SU-DHL-6 (cell line): ENCODE measurements around the gene MAP7D2.

Source experiments
- H2AFZ ChIP-seq: fragments of 200-600 bp; sonication (generic); 2 replicates; pipeline ENCODE4 v1.6.1; 2014; ENCODE audit warnings: low read depth, mild to moderate bottlenecking, moderate library complexity, mixed read lengths, antibody characterized with exemption, low read length; ENCODE audit not compliant: severe bottlenecking
- H3F3A ChIP-seq: fragments of 200-600 bp; shearing (Covaris generic); 2 replicates; pipeline ENCODE4 v1.6.0; 2016; ENCODE audit warnings: antibody characterized with exemption, mild to moderate bottlenecking; ENCODE audit not compliant: insufficient read depth
- H3K27ac ChIP-seq: fragments of 200-600 bp; sonication (generic); 2 replicates; pipeline ENCODE4 v1.5.1; 2016; ENCODE audit warnings: low read depth, mild to moderate bottlenecking, low read length, moderate library complexity, mixed read lengths
- H3K27me3 ChIP-seq: fragments of 200-600 bp; sonication (generic), shearing (Covaris generic); 2 replicates; pipeline ENCODE4 v1.6.0; 2014; ENCODE audit warnings: mild to moderate bottlenecking, low read length
- H3K36me3 ChIP-seq: fragments of 200-600 bp; sonication (generic); 2 replicates; pipeline ENCODE4 v1.6.1; 2014; ENCODE audit warnings: mild to moderate bottlenecking, low read length, mixed read lengths
- H3K4me2 ChIP-seq: fragments of 300-600, 200-600 bp; shearing (Covaris generic), sonication (generic); 2 replicates; pipeline ENCODE4 v1.6.0; 2014; ENCODE audit warnings: low read length, low read depth, mild to moderate bottlenecking; ENCODE audit not compliant: poor library complexity, severe bottlenecking
- H3K4me3 ChIP-seq: fragments of 200-600 bp; sonication (generic); 2 replicates; pipeline ENCODE4 v1.5.1; 2014; ENCODE audit warnings: antibody characterized with exemption, low read length, mild to moderate bottlenecking, mixed read lengths; ENCODE audit not compliant: insufficient read depth, poor library complexity, severe bottlenecking
- H3K79me2 ChIP-seq: fragments of 200-600 bp; sonication (generic); 2 replicates; pipeline ENCODE4 v1.6.1; 2014; ENCODE audit warnings: mild to moderate bottlenecking, low read length, moderate library complexity; ENCODE audit not compliant: insufficient read depth
- H3K9ac ChIP-seq: fragments of 200-600 bp; sonication (generic); 2 replicates; pipeline ENCODE4 v1.7.0; 2014; ENCODE audit warnings: mild to moderate bottlenecking, low read length
- H3K9me2 ChIP-seq: fragments of 200-600 bp; sonication (generic); replicated peaks from 2 replicates; pipeline ENCODE4 v1.6.1; 2014; ENCODE audit warnings: low read length; ENCODE audit not compliant: insufficient read depth
- H3K9me3 ChIP-seq: fragments of 200-600 bp; sonication (generic); 2 replicates; pipeline ENCODE4 v1.6.1; 2014; ENCODE audit warnings: low read length, mixed read lengths; ENCODE audit not compliant: insufficient read depth
- H4K20me1 ChIP-seq: fragments of 200-600 bp; sonication (generic); 2 replicates; pipeline ENCODE4 v1.6.1; 2014; ENCODE audit warnings: low read depth, mild to moderate bottlenecking, antibody characterized with exemption, low read length, moderate library complexity, mixed read lengths
- EZH2phosphoT487 ChIP-seq: fragments of 200-600 bp; sonication (generic), shearing (Covaris generic); conservative IDR thresholded peaks from 2 replicates; pipeline ENCODE4 v1.6.1; 2018; ENCODE audit warnings: mild to moderate bottlenecking, antibody characterized with exemption, low read length, moderate library complexity, mixed read lengths
- TF ChIP-seq, protein P1 (sequence below): fragments of 200-600 bp; sonication (generic); IDR thresholded peaks from one replicate; pipeline ENCODE4 v1.5.1; 2017; ENCODE audit warnings: antibody characterized with exemption, mild to moderate bottlenecking, low read length, moderate library complexity; ENCODE audit not compliant: insufficient read depth, poor library complexity, severe bottlenecking

MAP7D2 gene

DNA sequence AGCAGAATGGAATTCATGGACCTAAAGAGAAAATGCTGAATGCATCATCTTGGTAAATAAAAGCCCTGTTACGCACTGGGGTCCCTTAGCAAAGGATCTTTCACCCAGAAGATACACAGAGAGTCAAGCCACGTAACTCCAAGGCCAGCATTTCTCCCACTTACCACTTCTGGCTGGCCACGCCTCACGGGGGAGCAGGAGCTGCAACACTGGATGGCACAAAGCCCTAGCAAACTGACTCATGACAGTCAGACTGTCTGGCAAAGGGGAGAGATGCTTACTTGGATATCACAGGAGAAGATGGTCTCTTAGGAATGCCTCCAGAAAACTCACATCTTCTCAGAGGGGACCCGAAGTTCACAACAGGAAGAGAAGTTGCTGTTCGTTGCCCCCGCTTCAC lies 74.5 kb downstream of the MAP7D2 start:
- TF ChIP-seq, protein P1, sequence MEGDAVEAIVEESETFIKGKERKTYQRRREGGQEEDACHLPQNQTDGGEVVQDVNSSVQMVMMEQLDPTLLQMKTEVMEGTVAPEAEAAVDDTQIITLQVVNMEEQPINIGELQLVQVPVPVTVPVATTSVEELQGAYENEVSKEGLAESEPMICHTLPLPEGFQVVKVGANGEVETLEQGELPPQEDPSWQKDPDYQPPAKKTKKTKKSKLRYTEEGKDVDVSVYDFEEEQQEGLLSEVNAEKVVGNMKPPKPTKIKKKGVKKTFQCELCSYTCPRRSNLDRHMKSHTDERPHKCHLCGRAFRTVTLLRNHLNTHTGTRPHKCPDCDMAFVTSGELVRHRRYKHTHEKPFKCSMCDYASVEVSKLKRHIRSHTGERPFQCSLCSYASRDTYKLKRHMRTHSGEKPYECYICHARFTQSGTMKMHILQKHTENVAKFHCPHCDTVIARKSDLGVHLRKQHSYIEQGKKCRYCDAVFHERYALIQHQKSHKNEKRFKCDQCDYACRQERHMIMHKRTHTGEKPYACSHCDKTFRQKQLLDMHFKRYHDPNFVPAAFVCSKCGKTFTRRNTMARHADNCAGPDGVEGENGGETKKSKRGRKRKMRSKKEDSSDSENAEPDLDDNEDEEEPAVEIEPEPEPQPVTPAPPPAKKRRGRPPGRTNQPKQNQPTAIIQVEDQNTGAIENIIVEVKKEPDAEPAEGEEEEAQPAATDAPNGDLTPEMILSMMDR: no peak
- TF ChIP-seq EZH2phosphoT487: no peak
- H3K4me2 ChIP-seq: no peak overlapping the region

DNA sequence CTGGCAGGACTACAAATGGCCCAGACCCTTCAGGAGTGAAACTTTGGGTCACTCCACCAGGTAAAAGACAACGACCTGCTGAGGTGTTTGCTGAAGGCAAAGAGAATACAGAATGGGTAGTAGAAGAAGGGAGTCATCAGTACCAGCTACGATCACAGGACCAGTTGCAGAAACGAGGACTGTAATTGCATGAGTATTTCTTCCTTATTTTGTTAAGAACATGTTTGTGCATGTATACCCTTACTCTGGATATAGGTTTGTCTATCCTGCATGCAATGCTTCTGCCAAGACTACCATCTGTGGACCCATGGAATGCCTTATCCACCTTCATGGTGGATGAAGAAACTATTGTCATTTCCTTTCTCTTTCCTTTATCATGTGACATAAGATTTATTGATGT lies 77.7 kb downstream of the MAP7D2 start:
- no peaks in the 10 kb centered on the region for H3K27me3 ChIP-seq
- H4K20me1 ChIP-seq: no peaks in the 10 kb centered on the region
- H3K4me2 ChIP-seq: no peak overlapping the region
- no peaks in the 10 kb centered on the region for H3K36me3 ChIP-seq
- H3K9me3 ChIP-seq: no peaks in the 10 kb centered on the region
- no peaks in the 10 kb centered on the region for H3F3A ChIP-seq
- no peaks in the 10 kb centered on the region for H3K9me2 ChIP-seq
- no peak overlapping the region for H3K4me3 ChIP-seq
- no peak for TF ChIP-seq EZH2phosphoT487
- TF ChIP-seq, protein P1: no peak
- no peak overlapping the region for H3K27ac ChIP-seq
- H3K9ac ChIP-seq: no peak overlapping the region
- no peak overlapping the region for H2AFZ ChIP-seq
- H3K79me2 ChIP-seq: no peaks in the 10 kb centered on the region

More for the DNA sequence above, 74.5 kb downstream of the MAP7D2 start:
- H3K4me3 ChIP-seq: no peak overlapping the region
- no peak overlapping the region for H2AFZ ChIP-seq
- no peak overlapping the region for H3K9ac ChIP-seq
- H3K27me3 ChIP-seq: no peaks in the 10 kb centered on the region
- H3F3A ChIP-seq: no peaks in the 10 kb centered on the region
- H3K79me2 ChIP-seq: no peaks in the 10 kb centered on the region
- no peaks in the 10 kb centered on the region for H4K20me1 ChIP-seq
- H3K9me3 ChIP-seq: no peaks in the 10 kb centered on the region
- H3K27ac ChIP-seq: no peak overlapping the region
- H3K9me2 ChIP-seq: no peaks in the 10 kb centered on the region
- H3K36me3 ChIP-seq: no peaks in the 10 kb centered on the region

DNA sequence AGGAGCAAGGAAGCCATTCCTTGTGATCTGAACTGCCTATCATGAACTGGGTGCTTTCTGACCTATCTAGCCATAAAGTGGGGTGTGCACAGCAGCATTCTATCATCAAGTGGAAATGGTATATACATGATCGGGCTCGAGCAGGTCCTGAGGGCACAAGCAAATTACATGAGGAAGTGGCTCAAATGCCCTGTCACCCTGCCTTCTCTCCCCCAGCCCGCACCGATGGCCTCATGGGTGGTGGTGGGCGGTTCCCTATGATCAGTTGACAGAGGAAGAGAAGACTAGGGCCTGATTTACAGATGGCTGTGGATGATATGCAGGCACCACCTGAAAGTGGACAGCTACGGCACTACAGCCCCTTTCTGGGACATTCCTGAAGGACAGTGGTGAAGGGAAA lies 79.5 kb downstream of the MAP7D2 start:
- no peaks in the 10 kb centered on the region for H3K36me3 ChIP-seq
- H3K79me2 ChIP-seq: no peaks in the 10 kb centered on the region
- H3K27ac ChIP-seq: no peak overlapping the region
- H3K27me3 ChIP-seq: no peaks in the 10 kb centered on the region
- no peak overlapping the region for H2AFZ ChIP-seq
- H3K4me2 ChIP-seq: no peak overlapping the region
- H3K4me3 ChIP-seq: no peak overlapping the region
- no peak overlapping the region for H3K9ac ChIP-seq
- no peaks in the 10 kb centered on the region for H3F3A ChIP-seq
- H4K20me1 ChIP-seq: no peaks in the 10 kb centered on the region
- no peaks in the 10 kb centered on the region for H3K9me3 ChIP-seq
- TF ChIP-seq, protein P1: no peak
- no peak for TF ChIP-seq EZH2phosphoT487
- H3K9me2 ChIP-seq: no peaks in the 10 kb centered on the region

DNA sequence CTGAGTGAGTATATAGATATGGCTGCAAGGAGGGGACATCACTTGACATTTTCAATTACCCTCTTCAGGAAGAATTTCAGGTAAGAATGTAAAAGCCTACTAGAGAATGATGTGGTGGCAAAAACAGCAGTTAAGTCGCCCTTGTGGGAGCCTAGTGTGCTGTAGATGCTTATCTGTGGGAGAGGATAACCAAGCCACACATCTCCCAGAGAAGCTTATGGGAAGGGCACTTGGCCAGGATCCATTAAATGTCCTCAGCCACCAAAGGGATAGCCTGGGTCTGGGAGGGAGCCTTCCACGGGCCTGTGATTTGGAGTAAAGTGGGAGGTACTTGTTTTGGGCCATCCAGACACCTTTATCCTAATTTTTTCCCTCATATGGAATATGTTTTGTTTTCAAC lies 84.5 kb downstream of the MAP7D2 start:
- H3K4me2 ChIP-seq: no peak overlapping the region
- TF ChIP-seq EZH2phosphoT487: no peak
- TF ChIP-seq, protein P1: no peak

More for the DNA sequence above, 84.5 kb downstream of the MAP7D2 start:
- no peak overlapping the region for H3K4me3 ChIP-seq
- H3K27ac ChIP-seq: no peak overlapping the region
- no peaks in the 10 kb centered on the region for H3K79me2 ChIP-seq
- H2AFZ ChIP-seq: no peak overlapping the region
- no peaks in the 10 kb centered on the region for H3K9me2 ChIP-seq
- no peaks in the 10 kb centered on the region for H3F3A ChIP-seq
- no peaks in the 10 kb centered on the region for H3K27me3 ChIP-seq
- H4K20me1 ChIP-seq: no peaks in the 10 kb centered on the region
- H3K9ac ChIP-seq: no peak overlapping the region
- H3K9me3 ChIP-seq: no peaks in the 10 kb centered on the region
- H3K36me3 ChIP-seq: no peaks in the 10 kb centered on the region
